SU-DHL-6 (cell line): ENCODE results near the gene LARP4B.

Experiments used
- CTCF ChIP-seq: fragments of 200-600 bp; sonication (generic); IDR thresholded peaks from one replicate; pipeline ENCODE4 v1.5.1; 2017; ENCODE audit warnings: antibody characterized with exemption, mild to moderate bottlenecking, low read length, moderate library complexity; ENCODE audit not compliant: insufficient read depth, poor library complexity, severe bottlenecking
- EZH2phosphoT487 ChIP-seq: fragments of 200-600 bp; sonication (generic), shearing (Covaris generic); conservative IDR thresholded peaks from 2 replicates; pipeline ENCODE4 v1.6.1; 2018; ENCODE audit warnings: mild to moderate bottlenecking, antibody characterized with exemption, low read length, moderate library complexity, mixed read lengths

- TF ChIP-seq CTCF (no peak), EZH2phosphoT487 (no peak)
Measured at GRCh38 chr10:815338-816090, 116.0 kb downstream of the LARP4B start.
